Urinary bladder (tissue), 4 donors: Measurements from ENCODE around the gene POLR3B. TPM values are rescaled to one million over a fixed set of nuclear protein-coding genes. Genes with fewer than 3 reads are reported as not detected.
A peak's percentile ranks its signal among the peaks of the same experiment; 100 is the strongest.
"Not testable (repeated sequence)": the region's sequence is repeated elsewhere in the genome, so short reads cannot be mapped to it uniquely, and the experiment has no call there.

ENCODE experiments used
- DNase-seq: peaks from one replicate; pipeline ENCODE4 v3.0.0-alpha.2; 2015; ENCODE audit errors: extremely low spot score
- H3K27ac ChIP-seq: one replicate; pipeline ENCODE4 v1.5.1; 2013; ENCODE audit warnings: low read depth, mild to moderate bottlenecking, moderate library complexity
- H3K36me3 ChIP-seq: one replicate; pipeline ENCODE4 v1.6.1; 2013; ENCODE audit warnings: mild to moderate bottlenecking, moderate library complexity; ENCODE audit not compliant: insufficient read depth
- H3K4me1 ChIP-seq: one replicate; pipeline ENCODE4 v1.6.1; 2013; ENCODE audit warnings: mild to moderate bottlenecking, moderate library complexity; ENCODE audit not compliant: insufficient read depth
- H3K4me3 ChIP-seq: one replicate; pipeline ENCODE4 v1.5.1; 2013; ENCODE audit warnings: low read depth, low read length
- WGBS: extraction: QIAGEN DNeasy Blood & Tissue Kit; methylation state at CpG from one replicate; pipeline ENCODE4 v1.1.7; 2013; 5-methylcytosine and 5-hydroxymethylcytosine counted together
- polyA plus RNA-seq: library from polyadenylated mRNA; stranded (reverse); fragments of 200-250 nt; gene quantifications from one replicate; pipeline ENCODE4 v1.2.3, GENCODE V29; 2013
- total RNA-seq: library from RNA; depleted of rRNA; stranded (reverse); fragments of >200 nt; gene quantifications from one replicate; pipeline ENCODE4 v1.2.3, GENCODE V29; 2014
- donor health status: healthy with polysubstance abuse.
- donor health status: healthy.

Gene POLR3B
- total RNA-seq, result 14.2 TPM
- 4.5 TPM for polyA plus RNA-seq

DNA sequence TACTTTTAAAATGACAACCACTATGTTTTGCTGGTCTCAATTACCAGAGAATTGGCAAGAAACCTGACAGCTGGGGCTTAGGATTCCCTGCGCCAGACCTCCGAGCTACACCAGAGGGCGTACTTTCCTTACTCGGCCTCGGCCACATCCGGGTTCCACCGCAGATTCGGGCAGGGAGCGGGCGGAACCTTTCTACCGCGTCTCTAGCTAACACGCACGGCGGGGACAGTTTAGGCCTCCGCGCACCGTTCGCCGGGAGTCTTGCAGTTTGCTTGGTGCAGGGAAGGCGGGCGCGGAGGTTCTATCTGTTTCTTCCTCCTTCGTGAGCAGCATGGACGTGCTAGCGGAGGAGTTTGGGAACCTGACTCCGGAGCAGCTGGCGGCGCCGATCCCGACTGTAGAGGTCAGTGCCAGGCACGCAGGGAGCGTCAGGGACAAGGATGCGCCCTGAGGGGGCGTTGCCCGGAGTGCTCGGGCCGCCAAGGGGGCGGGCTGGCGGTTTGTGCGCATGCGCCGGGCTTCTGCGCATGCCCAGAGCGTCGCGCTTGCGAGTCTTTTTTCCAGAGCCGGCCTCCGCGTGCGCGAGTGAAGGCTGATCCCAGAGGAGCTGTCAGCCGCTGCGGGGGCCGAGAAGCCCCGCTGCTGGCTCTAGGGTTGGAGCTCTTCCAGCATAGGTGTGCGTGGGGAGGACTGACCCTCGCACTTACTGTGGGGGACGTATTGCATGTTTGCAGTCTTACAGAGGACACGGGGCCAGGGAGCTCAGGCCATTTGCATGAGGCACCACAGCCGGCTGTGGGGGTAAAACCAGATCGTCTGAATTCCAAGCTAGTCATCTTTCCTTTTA is at the start of gene POLR3B:
Gene POLR3B, plus strand, starts transcription at position 200 of the 847 bp plus-strand sequence. Its CDS starts 132 bp downstream, at position 332.
- peak within 1 kb of the TSS; percentile 44 for H3K4me3 ChIP-seq
- H3K27ac ChIP-seq, result peak within 1 kb of the TSS; percentile 55
- peak; percentile 94 for DNase-seq
- WGBS, result under 1% methylated on average over 63 of the region's 63 CpGs
- no peaks in the 10 kb centered on the region for H3K4me1 ChIP-seq
- no peaks in the 10 kb centered on the region for H3K36me3 ChIP-seq

DNA sequence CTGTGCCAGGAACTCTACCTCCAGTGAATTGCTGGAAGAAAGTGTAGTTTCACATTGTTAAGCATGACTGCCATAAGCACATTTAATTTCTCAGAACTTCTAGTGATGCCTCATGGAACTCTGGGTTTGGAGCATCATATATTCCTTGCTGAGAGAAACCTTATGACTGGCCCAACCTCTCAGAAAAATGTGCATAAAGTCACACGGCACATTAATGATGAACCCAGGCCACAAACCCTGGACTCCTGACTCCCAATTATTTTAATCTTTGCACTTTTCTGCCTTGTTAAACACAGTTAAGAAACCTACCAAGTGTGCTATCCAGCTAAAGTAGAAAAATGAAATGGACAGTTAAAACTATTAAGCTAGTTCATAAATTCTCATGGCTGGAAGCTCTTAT is 49.4 kb upstream of the POLR3B start:
- WGBS, result 77% methylated on average over 1 of the region's 1 CpG
- Histone ChIP-seq H3K4me3 (no peak overlapping the region), H3K36me3 (no peaks in the 10 kb centered on the region), H3K27ac (no peak overlapping the region), H3K4me1 (no peaks in the 10 kb centered on the region)
- no peak for DNase-seq

DNA sequence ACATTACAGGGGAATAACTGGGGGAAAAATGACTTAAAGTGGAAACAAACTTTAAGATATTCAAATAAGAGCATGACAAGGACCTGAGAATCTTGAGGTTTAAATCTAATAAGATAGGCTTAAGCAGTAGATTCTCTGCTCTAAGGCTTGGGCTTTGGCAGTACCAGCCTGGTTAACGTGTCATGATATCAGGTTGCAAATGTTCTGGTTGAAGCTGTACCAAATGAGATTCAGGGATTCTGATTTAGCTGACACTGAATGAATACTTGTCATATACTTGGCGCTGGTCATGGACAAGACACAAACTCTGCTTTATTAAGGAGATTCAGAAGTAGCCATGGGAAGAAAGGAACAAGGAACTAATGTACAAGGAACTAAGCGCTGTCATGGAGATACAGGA is 48.9 kb upstream of the POLR3B start:
- no peak overlapping the region for H3K27ac ChIP-seq
- no peaks in the 10 kb centered on the region for H3K36me3 ChIP-seq
- WGBS, result 94% methylated on average over 3 of the region's 3 CpGs
- no peak overlapping the region for H3K4me3 ChIP-seq
- no peaks in the 10 kb centered on the region for H3K4me1 ChIP-seq
- DNase-seq, result no peak

DNA sequence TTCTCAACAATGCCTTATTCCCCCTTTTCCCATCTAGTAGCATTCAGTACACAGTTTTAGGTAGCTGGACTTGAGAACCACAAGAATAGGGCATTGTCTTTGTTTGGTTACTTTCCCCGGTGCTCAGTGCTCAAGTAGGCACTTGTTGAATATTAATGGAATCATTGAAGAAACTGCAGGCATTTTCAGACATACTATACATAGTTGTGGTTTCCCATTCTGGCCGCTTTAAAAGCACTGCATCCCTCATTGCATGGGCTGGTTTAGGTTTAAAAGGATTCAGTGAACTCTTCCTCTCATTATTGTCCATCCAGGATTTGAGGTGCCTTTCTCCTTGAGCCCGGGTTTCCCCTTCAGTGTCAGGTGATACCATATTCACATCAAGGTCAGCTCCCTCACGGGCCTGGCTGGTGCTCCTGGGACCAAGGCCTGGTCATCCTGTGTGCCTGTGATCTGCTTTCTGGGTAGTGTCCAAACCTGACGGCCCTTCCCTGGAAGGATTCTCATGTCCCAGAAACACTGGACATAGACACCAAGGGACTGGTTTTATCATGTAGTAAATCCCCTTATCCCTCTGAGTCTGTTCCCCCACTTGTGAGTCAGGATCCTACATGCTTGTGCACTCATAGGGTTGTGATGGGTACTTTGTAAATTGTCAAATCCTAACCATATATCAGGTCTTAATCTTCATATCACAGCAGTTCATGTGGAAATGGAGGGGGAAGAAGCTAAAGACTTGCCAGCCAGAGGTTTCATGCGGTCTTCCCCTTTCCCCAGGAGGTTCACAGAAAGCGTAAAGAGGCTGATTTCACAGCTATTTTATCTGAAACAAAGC is 47.7 kb upstream of the POLR3B start:
- Histone ChIP-seq H3K36me3 (no peaks in the 10 kb centered on the region), H3K4me1 (no peaks in the 10 kb centered on the region), H3K4me3 (no peak overlapping the region), H3K27ac (no peak overlapping the region)
- 68% methylated on average over 7 of the region's 7 CpGs for WGBS
- DNase-seq, result no peak

- whole genome bisulfite sequencing, result 91% methylated on average over 5 of the region's 5 CpGs
- Histone ChIP-seq H3K4me3 (no peak overlapping the region), H3K4me1 (no peaks in the 10 kb centered on the region), H3K36me3 (peaks cover 1% of the 10 kb centered on the region), H3K27ac (no peak overlapping the region)
- DNase-seq, result no peak
Measured at GRCh38 chr12:106310687-106311086, 46.9 kb upstream of the POLR3B start.

DNA sequence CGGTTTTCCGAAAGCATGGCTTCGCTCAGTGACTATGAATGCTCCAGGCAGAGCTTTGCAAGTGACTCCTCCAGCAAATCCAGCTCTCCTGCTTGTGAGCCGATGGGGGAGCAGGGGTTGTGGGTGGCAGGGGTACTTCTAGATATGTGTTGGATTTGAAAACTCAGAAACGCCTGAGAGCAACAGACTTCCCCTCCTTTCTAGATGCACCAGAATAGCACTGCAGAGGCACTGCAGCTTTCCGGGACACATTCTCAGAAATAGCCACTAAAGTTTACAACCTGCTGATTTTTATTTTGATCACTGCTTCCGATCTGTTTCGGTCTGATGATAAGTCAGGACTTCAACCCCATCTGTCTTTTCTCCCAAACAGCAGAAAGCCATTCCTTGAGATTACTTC is 46.4 kb upstream of the POLR3B start:
- peaks cover 1% of the 10 kb centered on the region for H3K36me3 ChIP-seq
- no peak overlapping the region for H3K27ac ChIP-seq
- H3K4me1 ChIP-seq, result no peaks in the 10 kb centered on the region
- H3K4me3 ChIP-seq, result no peak overlapping the region
- no peak for DNase-seq
- 64% methylated on average over 8 of the region's 8 CpGs for WGBS

GRCh38 chr12:106313413-106313812 is 44.1 kb upstream of the POLR3B start:
- not testable (repeated sequence) for H3K27ac ChIP-seq, H3K4me3 ChIP-seq, H3K36me3 ChIP-seq, H3K4me1 ChIP-seq, DNase-seq
- WGBS, result 80% methylated on average over 4 of the region's 4 CpGs

GRCh38 chr12:106315523-106315922 is 42.0 kb upstream of the POLR3B start:
- WGBS, result 82% methylated on average over 4 of the region's 4 CpGs
- H3K36me3 ChIP-seq, result peaks cover 6% of the 10 kb centered on the region

DNA sequence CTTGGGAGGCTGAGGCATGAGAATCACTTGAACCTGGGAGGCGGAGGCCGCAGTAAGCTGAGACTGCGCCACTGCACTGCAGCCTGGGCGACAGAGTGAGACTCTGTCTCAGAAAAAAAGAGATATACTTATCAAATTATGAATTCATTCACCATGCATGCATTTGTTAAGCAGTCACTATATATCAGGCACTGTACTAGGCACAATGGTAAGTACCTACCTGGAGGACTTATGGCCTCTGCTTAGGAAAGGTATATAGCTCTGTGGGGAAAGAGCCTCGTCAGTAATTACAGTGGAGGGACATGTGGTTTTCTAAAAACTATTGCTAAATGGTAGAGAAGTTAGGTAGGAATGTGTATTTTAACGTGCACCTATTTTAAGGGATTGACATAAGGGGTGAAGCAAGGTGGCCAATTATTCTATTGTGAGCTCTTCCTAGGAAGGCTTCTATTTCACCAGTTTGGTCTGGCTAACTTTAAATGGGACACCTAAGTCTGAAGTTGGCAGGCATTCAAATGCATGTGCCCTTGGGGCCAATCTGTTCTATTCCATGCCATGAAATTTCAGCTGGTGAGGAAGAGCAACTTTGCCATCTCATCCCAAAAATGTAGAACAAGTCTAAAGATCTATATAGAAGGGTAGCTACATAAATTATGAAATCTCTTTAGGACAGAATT is 40.0 kb upstream of the POLR3B start:
- no peaks in the 10 kb centered on the region for H3K4me1 ChIP-seq
- no peak overlapping the region for H3K4me3 ChIP-seq
- no peak for DNase-seq
- H3K36me3 ChIP-seq, result peaks cover 6% of the 10 kb centered on the region
- H3K27ac ChIP-seq, result no peak overlapping the region
- 98% methylated on average over 6 of the region's 6 CpGs for WGBS

More at GRCh38 chr12:106315523-106315922, 42.0 kb upstream of the POLR3B start:
- DNase-seq, result no peak
- no peaks in the 10 kb centered on the region for H3K4me1 ChIP-seq
- no peak overlapping the region for H3K27ac ChIP-seq
- no peak overlapping the region for H3K4me3 ChIP-seq

DNA sequence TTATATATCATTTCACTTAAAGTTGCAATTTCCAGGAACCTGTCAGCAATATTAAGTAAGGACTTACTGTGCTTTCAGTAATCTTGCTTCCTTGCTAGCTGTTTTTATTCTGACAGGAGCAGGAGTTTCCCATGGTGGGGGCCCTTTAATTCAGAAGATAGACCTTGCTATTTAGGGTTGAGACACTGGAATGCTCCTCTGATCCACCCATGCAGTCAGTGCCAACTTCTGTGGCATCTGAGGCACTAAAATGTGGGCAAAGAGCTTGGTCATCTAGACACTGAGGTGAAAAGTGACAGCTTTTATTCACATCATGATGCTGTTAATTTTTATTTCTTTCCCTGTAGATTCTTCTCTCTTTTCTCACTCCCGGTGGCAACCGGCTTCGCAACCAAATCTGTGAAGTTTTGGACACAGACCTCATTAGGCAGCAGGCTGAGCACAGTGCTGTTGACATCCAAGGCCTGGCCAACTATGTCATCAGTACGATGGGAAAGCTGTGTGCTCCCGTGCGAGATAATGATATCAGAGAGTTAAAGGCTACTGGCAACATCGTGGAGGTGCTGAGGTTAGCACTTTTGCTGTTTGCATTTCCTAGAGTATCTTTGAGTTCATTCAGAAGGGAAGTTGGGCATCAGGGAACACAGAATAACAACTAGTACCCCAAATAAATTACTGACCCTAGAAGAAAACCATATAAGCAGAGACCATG is 36.3 kb upstream of the POLR3B start:
- no peak overlapping the region for H3K27ac ChIP-seq
- DNase-seq, result no peak
- H3K4me3 ChIP-seq, result no peak overlapping the region
- H3K4me1 ChIP-seq, result no peaks in the 10 kb centered on the region
- peaks cover 12% of the 10 kb centered on the region for H3K36me3 ChIP-seq
- WGBS, result 74% methylated on average over 7 of the region's 7 CpGs

- Histone ChIP-seq H3K27ac (no peak overlapping the region), H3K36me3 (peaks cover 12% of the 10 kb centered on the region), H3K4me3 (no peak overlapping the region), H3K4me1 (no peaks in the 10 kb centered on the region)
- DNase-seq, result no peak
- 98% methylated on average over 2 of the region's 2 CpGs for WGBS
Measured at GRCh38 chr12:106323537-106323936, 34.0 kb upstream of the POLR3B start.

DNA sequence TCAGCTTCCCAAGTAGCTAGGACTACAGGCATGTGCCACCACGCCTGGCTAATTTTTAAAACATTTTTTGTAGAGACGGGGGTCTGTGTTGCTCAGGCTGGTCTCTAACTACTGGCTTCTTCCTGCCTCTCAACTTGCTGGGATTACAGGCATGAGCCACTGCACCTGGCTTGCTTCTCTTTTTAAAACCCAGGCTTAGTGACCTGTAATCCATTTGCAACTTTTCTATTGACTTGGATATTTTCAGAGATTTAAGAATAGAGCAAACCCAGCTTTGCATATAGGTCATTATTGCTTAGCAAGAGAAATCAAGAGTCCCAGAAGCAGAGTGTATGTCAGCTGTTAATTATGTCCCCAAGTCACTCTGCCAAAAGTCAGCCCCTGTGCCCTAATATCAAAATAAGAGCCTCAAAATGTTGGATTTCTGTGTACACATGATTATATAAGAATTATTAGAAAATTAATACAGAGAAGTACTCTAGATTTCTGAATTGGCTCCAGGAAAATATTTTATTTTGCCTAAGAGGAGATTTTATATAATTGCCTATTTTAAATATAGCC is 30.2 kb upstream of the POLR3B start:
- H3K4me3 ChIP-seq, result no peak overlapping the region
- no peak for DNase-seq
- peaks cover 12% of the 10 kb centered on the region for H3K36me3 ChIP-seq
- no peak overlapping the region for H3K27ac ChIP-seq
- WGBS, result 70% methylated on average over 2 of the region's 2 CpGs
- H3K4me1 ChIP-seq, result no peaks in the 10 kb centered on the region

GRCh38 chr12:106328735-106329134 is 28.8 kb upstream of the POLR3B start:
- H3K27ac ChIP-seq, result no peak overlapping the region
- H3K36me3 ChIP-seq, result peaks cover 12% of the 10 kb centered on the region
- WGBS, result 92% methylated on average over 7 of the region's 7 CpGs
- no peak for DNase-seq
- no peak overlapping the region for H3K4me3 ChIP-seq
- no peaks in the 10 kb centered on the region for H3K4me1 ChIP-seq
